Left lung (tissue), 10 donors: Measurements from ENCODE around the gene STK40. TPM values are rescaled to one million over a fixed set of nuclear protein-coding genes. Genes with fewer than 3 reads are reported as not detected.

Experiments
- ATAC-seq: fragments of 200-7000 bp; cut with Tn5 transposase; one replicate; pipeline ENCODE4 v1.9.1; 2020; ENCODE audit warnings: moderate library complexity
- DNase-seq, 4 donors: peaks; one replicate each; pipeline ENCODE4 v3.0.0-alpha.2; 2013 to 2020
- H3K27ac ChIP-seq, 2 donors: fragments of 200-600 bp; sonication (generic) in 1 of 2; one replicate each; pipeline versions ENCODE4 v1.5.0 to v1.8.0; 2020 to 2021
- H3K27me3 ChIP-seq, 2 donors: fragments of 200-600 bp; sonication (generic) in 1 of 2; one replicate each; pipeline versions ENCODE4 v1.5.0 to v1.8.0; 2020 to 2021
- H3K36me3 ChIP-seq, 2 donors: fragments of 200-600 bp; sonication (generic) in 1 of 2; one replicate each; pipeline versions ENCODE4 v1.5.0 to v1.8.0; 2020 to 2021
- H3K4me1 ChIP-seq, 2 donors: fragments of 200-600 bp; one replicate each; pipeline ENCODE4 v1.8.0; 2021
- H3K4me3 ChIP-seq, 2 donors: fragments of 200-600 bp; sonication (generic) in 1 of 2; one replicate each; pipeline versions ENCODE4 v1.5.0 to v1.8.0; 2020 to 2021; ENCODE audit warnings: mild to moderate bottlenecking in 1 of 2
- H3K9me3 ChIP-seq, 2 donors: fragments of 200-600 bp; sonication (generic) in 1 of 2; one replicate each; pipeline versions ENCODE4 v1.5.0 to v1.8.0; 2020 to 2021
- intact Hi-C, 2 donors: fragments of 100-400 bp; cut with DNase I; formaldehyde crosslinking; loops; one replicate each; pipeline versions ENCODE4 v1.11.2 to v1.14.2; 2022
- polyA plus RNA-seq, 6 donors: library from polyadenylated mRNA; unstranded; fragments of 120-200 nt; gene quantifications; one replicate each; pipeline ENCODE4 v1.2.1, GENCODE V29; 2013; ENCODE audit not compliant: insufficient read length in 6 of 6
- total RNA-seq, 2 donors: library from RNA; stranded (reverse); fragmentation: NEBNext Ultra II Directional; extraction: Animal tissue kit (Norgen Biotek cat#: 25700); gene quantifications; one replicate each; pipeline ENCODE4 v1.2.1, GENCODE V29; 2021
- TF ChIP-seq, protein P1 (sequence below), 2 donors: fragments of 200-600 bp; sonication (generic) in 1 of 2; IDR thresholded peaks; one replicate each; pipeline versions ENCODE4 v1.5.0 to v1.8.0; 2021; ENCODE audit warnings: antibody characterized with exemption in 2 of 2
- donor health status: DM: no; HTN: yes; CAD: no.
- donor health status: DM: no; HTN: no; CAD: no.

STK40 gene
- total and polyA plus RNA-seq, 8 donors: 29.3 to 97.7 (median 35.7) TPM

DNA sequence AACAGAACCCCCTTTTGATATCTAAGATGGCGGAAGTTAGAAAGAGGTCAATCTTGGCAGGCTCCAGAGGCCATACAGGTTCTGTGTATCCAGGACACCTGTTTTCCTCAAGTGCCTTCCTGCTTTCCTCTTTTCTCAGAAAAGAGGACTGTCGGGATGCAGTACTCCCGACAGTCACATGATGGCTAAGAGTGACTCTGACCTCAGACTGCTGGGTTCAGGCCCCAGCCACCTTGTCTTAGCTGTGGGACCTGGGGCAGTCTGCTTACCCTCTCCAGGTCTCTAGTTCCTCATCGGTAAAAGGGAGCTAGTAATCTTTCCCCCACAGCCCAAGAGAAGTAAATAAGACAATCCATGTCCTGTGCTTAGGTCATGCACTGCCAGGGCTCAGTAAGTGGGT is 29.9 kb downstream of the STK40 start:
- intact Hi-C loops: no loop called here

DNA sequence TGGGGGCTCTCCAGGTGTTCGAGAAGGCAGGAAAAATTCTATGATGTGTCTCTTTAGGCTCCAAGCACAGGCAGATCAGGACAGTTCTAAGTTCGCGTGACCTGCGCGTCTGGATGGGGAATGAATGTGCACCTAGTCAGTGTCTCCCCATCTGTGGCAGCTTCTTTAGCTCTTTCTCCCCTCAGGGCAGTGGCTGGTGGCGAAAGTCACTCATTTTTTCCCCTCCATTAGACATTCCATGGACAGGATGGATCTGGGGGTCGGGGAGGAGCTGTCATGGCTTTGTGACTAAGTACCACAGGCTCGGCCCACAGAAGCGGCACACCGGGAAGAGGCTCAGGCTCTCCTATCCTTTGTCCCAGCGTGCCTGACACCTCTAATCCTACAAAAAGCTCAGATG is 31.2 kb downstream of the STK40 start:
- DNase-seq (no peak), ATAC-seq (no peak)
- TF ChIP-seq, protein P1, sequence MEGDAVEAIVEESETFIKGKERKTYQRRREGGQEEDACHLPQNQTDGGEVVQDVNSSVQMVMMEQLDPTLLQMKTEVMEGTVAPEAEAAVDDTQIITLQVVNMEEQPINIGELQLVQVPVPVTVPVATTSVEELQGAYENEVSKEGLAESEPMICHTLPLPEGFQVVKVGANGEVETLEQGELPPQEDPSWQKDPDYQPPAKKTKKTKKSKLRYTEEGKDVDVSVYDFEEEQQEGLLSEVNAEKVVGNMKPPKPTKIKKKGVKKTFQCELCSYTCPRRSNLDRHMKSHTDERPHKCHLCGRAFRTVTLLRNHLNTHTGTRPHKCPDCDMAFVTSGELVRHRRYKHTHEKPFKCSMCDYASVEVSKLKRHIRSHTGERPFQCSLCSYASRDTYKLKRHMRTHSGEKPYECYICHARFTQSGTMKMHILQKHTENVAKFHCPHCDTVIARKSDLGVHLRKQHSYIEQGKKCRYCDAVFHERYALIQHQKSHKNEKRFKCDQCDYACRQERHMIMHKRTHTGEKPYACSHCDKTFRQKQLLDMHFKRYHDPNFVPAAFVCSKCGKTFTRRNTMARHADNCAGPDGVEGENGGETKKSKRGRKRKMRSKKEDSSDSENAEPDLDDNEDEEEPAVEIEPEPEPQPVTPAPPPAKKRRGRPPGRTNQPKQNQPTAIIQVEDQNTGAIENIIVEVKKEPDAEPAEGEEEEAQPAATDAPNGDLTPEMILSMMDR (IDR thresholded peaks at IDR 0.05): no peak
- H3K4me3 ChIP-seq: no peak overlapping the region
- peaks cover 0 to 83% of the 10 kb centered on the region in 2 donors for H3K36me3 ChIP-seq
- H3K27ac ChIP-seq: no peak overlapping the region
- H3K9me3 ChIP-seq: no peaks in the 10 kb centered on the region
- intact Hi-C loops: no loop called here
- no peaks in the 10 kb centered on the region for H3K27me3 ChIP-seq
- H3K4me1 ChIP-seq: peaks cover 22 to 40% of the 10 kb centered on the region in 2 donors

More for the DNA sequence above, 29.9 kb downstream of the STK40 start:
- Histone ChIP-seq H3K4me1 (peaks cover 15 to 40% of the 10 kb centered on the region in 2 donors), H3K4me3 (no peak overlapping the region), H3K36me3 (peaks cover 0 to 77% of the 10 kb centered on the region in 2 donors), H3K27ac (no peak overlapping the region), H3K27me3 (no peaks in the 10 kb centered on the region), H3K9me3 (no peaks in the 10 kb centered on the region)
- no peak for ATAC-seq
- no peak for DNase-seq
- TF ChIP-seq, protein P1 (IDR thresholded peaks at IDR 0.05): no peak

DNA sequence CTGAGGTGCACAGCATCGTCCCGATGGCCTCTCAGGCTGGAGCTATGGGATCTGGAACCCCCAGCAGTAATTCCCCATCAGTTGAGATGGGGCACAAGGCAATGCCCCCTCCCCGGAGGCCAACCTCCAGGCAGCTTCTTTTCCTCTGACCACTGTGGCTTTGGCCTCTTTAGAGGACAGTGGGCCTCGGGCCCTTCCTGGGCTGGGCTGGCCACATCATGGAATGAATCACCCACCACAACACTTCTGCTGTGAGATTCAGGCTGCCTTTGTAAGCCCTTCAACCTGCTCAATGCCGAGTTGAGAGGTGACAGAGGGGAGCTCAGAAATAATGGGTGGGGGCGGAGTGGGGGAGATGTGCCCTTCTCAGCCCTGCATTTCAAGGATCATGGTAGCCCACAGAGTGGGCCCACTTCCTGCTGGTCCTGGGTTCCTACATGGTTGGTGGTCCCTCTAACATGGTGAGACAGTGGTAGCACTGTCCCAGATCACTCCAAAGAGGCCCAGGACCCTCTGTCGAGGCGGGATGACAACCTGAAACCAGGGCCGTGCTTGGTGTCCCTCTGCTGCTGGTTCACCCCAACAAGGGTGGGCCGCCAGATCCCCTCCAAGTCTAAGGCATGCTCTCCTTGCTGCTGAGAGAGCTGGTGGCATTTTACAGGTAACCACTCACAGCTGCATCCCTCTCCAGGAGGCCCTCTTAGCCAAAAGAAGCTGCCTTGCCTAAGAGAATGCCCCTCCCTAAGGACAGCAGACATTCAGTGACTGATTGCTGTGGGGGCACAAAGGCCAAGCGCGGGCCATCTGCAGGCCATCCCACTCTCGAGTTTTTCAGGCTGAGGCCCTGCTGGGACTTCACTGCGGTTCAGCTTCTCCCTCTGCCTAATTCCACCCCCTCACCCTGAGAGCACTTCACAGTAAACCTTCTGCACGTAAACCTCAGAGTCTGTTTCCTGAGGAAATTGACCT is 32.5 kb downstream of the STK40 start:
- TF ChIP-seq, protein P1 (IDR thresholded peaks at IDR 0.05): no peak
- ATAC-seq: no peak
- Histone ChIP-seq H3K27me3 (no peaks in the 10 kb centered on the region), H3K9me3 (no peaks in the 10 kb centered on the region), H3K4me3 (no peak overlapping the region), H3K4me1 (peaks cover 22 to 43% of the 10 kb centered on the region in 2 donors), H3K27ac (no peak overlapping the region), H3K36me3 (peaks cover 0 to 83% of the 10 kb centered on the region in 2 donors)
- intact Hi-C loops: no loop called here
- no peak for DNase-seq

DNA sequence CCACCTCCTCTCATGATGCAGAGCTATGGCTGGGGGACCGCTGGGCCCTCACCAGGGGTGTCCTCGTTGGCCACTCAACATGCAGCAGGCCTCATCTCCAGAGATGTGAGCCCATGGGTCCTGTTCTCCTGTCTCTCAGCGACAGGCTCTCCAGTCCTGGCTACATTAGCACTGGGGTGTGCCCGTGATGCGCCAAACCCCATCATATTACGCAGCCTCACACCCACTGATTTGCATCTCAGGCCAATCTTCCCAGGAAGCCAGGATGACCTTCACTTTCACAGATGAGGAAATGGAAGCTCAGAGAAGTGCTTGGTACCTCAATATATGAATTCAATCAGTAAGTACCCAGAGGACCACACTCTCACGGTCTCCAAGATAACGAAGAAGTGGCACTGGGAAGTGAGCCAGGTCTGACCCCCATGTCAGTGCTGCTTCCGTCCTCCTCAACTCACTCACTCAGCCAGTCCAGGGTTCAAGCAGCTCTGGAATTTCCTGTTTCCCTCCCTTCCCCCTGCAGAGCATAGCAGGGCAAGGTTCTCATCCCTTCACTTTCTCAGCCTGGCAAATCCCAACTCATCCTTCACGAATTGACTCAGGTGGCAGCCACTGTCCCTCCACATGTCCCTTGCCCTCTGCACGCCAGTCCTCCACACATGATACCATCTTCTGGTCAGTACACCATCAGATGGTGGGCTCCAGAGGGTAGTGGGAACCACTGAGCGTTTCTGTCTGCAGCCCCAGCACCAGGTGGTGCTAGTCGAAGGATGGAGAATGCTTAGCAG is 33.4 kb downstream of the STK40 start:
- Histone ChIP-seq H3K4me1 (peaks cover 22 to 43% of the 10 kb centered on the region in 2 donors), H3K4me3 (no peak overlapping the region), H3K36me3 (peaks cover 0 to 83% of the 10 kb centered on the region in 2 donors), H3K27me3 (no peaks in the 10 kb centered on the region), H3K9me3 (no peaks in the 10 kb centered on the region), H3K27ac (peak overlapping the region in 1 of 2 donors; percentile 76)
- intact Hi-C loops: no loop called here
- TF ChIP-seq, protein P1 (IDR thresholded peaks at IDR 0.05): no peak
- DNase-seq (peak in 1 of 4 donors; percentile 20), ATAC-seq (no peak)
